ENCODE measurements around the gene CCDC33.

DNA sequence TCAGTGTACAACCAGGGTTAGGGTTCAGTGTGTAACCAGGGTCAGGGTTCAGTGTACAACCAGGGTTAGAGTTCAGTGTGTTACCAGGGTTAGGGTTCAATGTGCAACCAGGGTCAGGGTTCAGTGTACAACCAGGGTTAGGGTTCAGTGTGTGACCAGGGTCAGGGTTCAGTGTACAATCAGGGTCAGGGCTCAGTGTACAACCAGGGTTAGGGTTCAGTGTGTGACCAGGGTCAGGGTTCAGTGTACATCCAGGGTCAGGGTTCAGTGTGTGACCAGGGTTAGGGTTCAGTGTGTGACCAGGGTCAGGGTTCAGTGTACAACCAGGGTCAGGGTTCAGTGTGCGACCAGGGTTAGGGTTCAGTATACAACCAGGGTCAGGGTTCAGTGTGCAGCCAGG, 98.0 kb downstream of the CCDC33 start:
- TF ChIP-seq SUZ12 (IDR thresholded peaks at IDR 0.05; ENCODE audit: extremely low read depth, insufficient read depth, insufficient read length): no peak
- no peak for TF ChIP-seq ZNF274 (IDR thresholded peaks at IDR 0.05; ENCODE audit: low read depth, low read length)
- no peak for TF ChIP-seq YY1 (IDR thresholded peaks at IDR 0.05; ENCODE audit: insufficient read depth, insufficient read length)
